Heart right ventricle (tissue), 16 donors: ENCODE data around the gene FCN3. TPM values are rescaled to one million over a fixed set of nuclear protein-coding genes. Genes with fewer than 3 reads are reported as not detected.

Experiments
- ATAC-seq, 8 donors: fragments of 200-7000 bp; cut with Tn5 transposase; one replicate each; pipeline ENCODE4 v1.9.1; 2020; ENCODE audit warnings: mild to moderate bottlenecking in 8 of 8, moderate library complexity in 8 of 8, moderate number of reproducible peaks in 1 of 8
- DNase-seq, 2 donors: peaks; one replicate each; pipeline ENCODE4 v3.0.0-alpha.2; 2020
- H3K27ac ChIP-seq, 10 donors: fragments of 200-600 bp; sonication (generic) in 2 of 10; one replicate each; pipeline versions ENCODE4 v1.5.0 to v1.8.0; 2020 to 2022; ENCODE audit warnings: mild to moderate bottlenecking in 3 of 10
- H3K27me3 ChIP-seq, 7 donors: fragments of 200-600 bp; one replicate each; pipeline ENCODE4 v1.8.0; 2021 to 2022; ENCODE audit warnings: mild to moderate bottlenecking in 2 of 7
- H3K36me3 ChIP-seq, 9 donors: fragments of 200-600 bp; sonication (generic) in 1 of 9; one replicate each; pipeline versions ENCODE4 v1.5.0 to v1.8.0; 2020 to 2022; ENCODE audit warnings: mild to moderate bottlenecking in 2 of 9
- H3K4me1 ChIP-seq, 9 donors: fragments of 200-600 bp; sonication (generic) in 1 of 9; one replicate each; pipeline versions ENCODE4 v1.5.0 to v1.8.0; 2020 to 2022; ENCODE audit warnings: mild to moderate bottlenecking in 4 of 9
- H3K4me3 ChIP-seq, 10 donors: fragments of 200-600 bp; sonication (generic) in 2 of 10; one replicate each; pipeline versions ENCODE4 v1.5.0 to v1.8.0; 2020 to 2022; ENCODE audit warnings: mild to moderate bottlenecking in 7 of 10, moderate library complexity in 2 of 10
- H3K9me3 ChIP-seq, 11 donors: fragments of 200-600 bp in 10 of 11; sonication (generic) in 2 of 11; one replicate each; pipeline versions ENCODE4 v1.5.0 to v1.8.0; 2013 to 2022; ENCODE audit warnings: mild to moderate bottlenecking in 2 of 11, control low read depth in 1 of 11, moderate library complexity in 1 of 11
- CTCF ChIP-seq, 9 donors: fragments of 200-600 bp; sonication (generic) in 2 of 9; IDR thresholded peaks; one replicate each; pipeline versions ENCODE4 v1.5.0 to v1.8.0; 2021 to 2022; ENCODE audit warnings: antibody characterized with exemption in 9 of 9, mild to moderate bottlenecking in 5 of 9, moderate library complexity in 1 of 9
- WGBS, 2 donors: extraction: QIAGEN DNeasy Blood & Tissue Kit; methylation state at CpG; one replicate each; pipeline ENCODE4 v1.1.7; 2013; ENCODE audit warnings: inconsistent platforms in 1 of 2; 5-methylcytosine and 5-hydroxymethylcytosine counted together
- intact Hi-C, 10 donors: fragments of 100-400 bp; cut with DNase I; formaldehyde crosslinking; loops; one replicate each; pipeline versions ENCODE4 v1.11.1 to v1.14.2; 2022
- polyA plus RNA-seq, 2 donors: library from polyadenylated mRNA; stranded (reverse); fragments of 200-250 nt; gene quantifications; one replicate each; pipeline ENCODE4 v1.2.3, GENCODE V29; 2013
- total RNA-seq, 10 donors: library from RNA; stranded (reverse); fragmentation: NEBNext Ultra II Directional in 3 of 10; extraction: Animal tissue kit (Norgen Biotek cat#: 25700) in 3 of 10; gene quantifications; one replicate each; pipeline versions ENCODE4 v1.2.1 to v1.2.4, GENCODE V29; 2021 to 2023
- donor health status: Arrhythmogenic right ventricular cardiomyopathy.
- donor health status: ischemic (EF 13 %, LVEDD 7.1; RV severe dilation, severe dysfunction).
- donor health status: healthy with polysubstance abuse.
- donor health status: DM: no; HTN: yes; CAD: no.
- donor health status: DM: no; HTN: no; CAD: no.
- donor health status: ischemic (EF 25% LVEDD 6.9; RV normal size, moderate dysfunction).
- donor health status: ischemic (EF 25% LVEDD 5.7; RV mildly dilated, moderate dysfunction).
- donor health status: healthy.
- donor health status: DM: yes; HTN: yes; CAD: no.
- donor health status: Ischemic cardiomyopathy.
- donor health status: ischemic (EF 35%, LVEDD 5.7; RV mildly dilated, moderate dysfunction).
- donor health status: nonischemic (EF 11% LVEDD 7.7; RV severe dilation, severe dysfunction).
- donor health status: DM: yes; HTN: yes; CAD: no.
- donor health status: PGD.
- donor health status: ischemic (EF 29% LVEDD 5.4; RV normal size, mild dysfunction).
- donor health status: nonischemic (EF 23%, LVEDD 6.1; RV moderate dilation, normal function).

FCN3 gene
- total and polyA plus RNA-seq, 12 donors: 1.6 to 210 (median 10.9) TPM

GRCh38 chr1:27330786-27331185, 43.8 kb downstream of the FCN3 start:
- Histone ChIP-seq H3K27me3 (no peaks in the 10 kb centered on the region), H3K27ac (peak overlapping the region in 2 of 10 donors; percentile 20 to 38), H3K4me3 (no peak overlapping the region), H3K36me3 (peaks cover 0 to 98% (median 35%) of the 10 kb centered on the region in 9 donors), H3K4me1 (peaks cover 22 to 59% (median 47%) of the 10 kb centered on the region in 9 donors), H3K9me3 (no peaks in the 10 kb centered on the region)
- WGBS, 2 donors: 85 to 86% methylated on average over 8 of the region's 8 CpGs
- intact Hi-C loops: no loop called here
- ATAC-seq (no peak), DNase-seq (no peak)
- no peak for TF ChIP-seq CTCF (IDR thresholded peaks at IDR 0.05)

GRCh38 chr1:27327964-27328363, 46.7 kb downstream of the FCN3 start:
- WGBS, 2 donors: 69 to 70% methylated on average over 5 of the region's 5 CpGs
- no peaks in the 10 kb centered on the region for H3K27me3 ChIP-seq
- intact Hi-C loops: loop anchor here in 1 of 10 donors (5.0 kb wide), 1 partner anchor 34 kb away; no protein-coding TSS in a partner anchor
- peaks cover 22 to 84% (median 62%) of the 10 kb centered on the region in 9 donors for H3K4me1 ChIP-seq
- DNase-seq (no peak), ATAC-seq (no peak)
- H3K9me3 ChIP-seq: no peaks in the 10 kb centered on the region
- peak overlapping the region in 5 of 10 donors; percentile 0 to 64 (median 13) for H3K27ac ChIP-seq
- peaks cover 0 to 92% (median 16%) of the 10 kb centered on the region in 9 donors for H3K36me3 ChIP-seq
- no peak for TF ChIP-seq CTCF (IDR thresholded peaks at IDR 0.05)
- no peak overlapping the region for H3K4me3 ChIP-seq

- no peak for ATAC-seq
- intact Hi-C loops: loop anchor here in 1 of 10 donors (5.0 kb wide), 1 partner anchor 37 kb away; no protein-coding TSS in a partner anchor
- H3K36me3 ChIP-seq: peaks cover 0 to 65% (median 8%) of the 10 kb centered on the region in 9 donors
- TF ChIP-seq CTCF (IDR thresholded peaks at IDR 0.05): no peak
- peak overlapping the region in 2 of 10 donors; percentile 40 to 64 for H3K27ac ChIP-seq
- H3K27me3 ChIP-seq: no peaks in the 10 kb centered on the region
- no peak overlapping the region for H3K4me3 ChIP-seq
- 86 to 91% methylated on average over 15 of the region's 15 CpGs for WGBS, 2 donors
- H3K9me3 ChIP-seq: no peaks in the 10 kb centered on the region
- H3K4me1 ChIP-seq: peaks cover 10 to 77% (median 52%) of the 10 kb centered on the region in 9 donors
- DNase-seq: no peak
These were observed 49.3 kb downstream of the FCN3 start for GRCh38 chr1:27325286-27325685.

GRCh38 chr1:27322569-27323240, 51.9 kb downstream of the FCN3 start:
- Histone ChIP-seq H3K27me3 (no peaks in the 10 kb centered on the region), H3K27ac (peak overlapping the region; percentile 81 to 96 (median 92)), H3K4me3 (peak overlapping the region; percentile 68 to 97 (median 86)), H3K4me1 (peaks cover 10 to 65% (median 43%) of the 10 kb centered on the region in 9 donors), H3K36me3 (peaks cover 0 to 42% (median 8%) of the 10 kb centered on the region in 9 donors), H3K9me3 (no peaks in the 10 kb centered on the region)
- no peak for TF ChIP-seq CTCF (IDR thresholded peaks at IDR 0.05)
- ATAC-seq (no peak), DNase-seq (no peak)
- 10 to 12% methylated on average over 10 of the region's 10 CpGs for WGBS, 2 donors
- intact Hi-C loops: loop anchor here in 2 of 10 donors (5.0 kb wide), 2 partner anchors 45 to 75 kb away; partner anchors contain the start of gene MAP3K6 (in 2 of the 2)
